ENCODE measurements around the gene C11orf86.

Gene C11orf86

DNA sequence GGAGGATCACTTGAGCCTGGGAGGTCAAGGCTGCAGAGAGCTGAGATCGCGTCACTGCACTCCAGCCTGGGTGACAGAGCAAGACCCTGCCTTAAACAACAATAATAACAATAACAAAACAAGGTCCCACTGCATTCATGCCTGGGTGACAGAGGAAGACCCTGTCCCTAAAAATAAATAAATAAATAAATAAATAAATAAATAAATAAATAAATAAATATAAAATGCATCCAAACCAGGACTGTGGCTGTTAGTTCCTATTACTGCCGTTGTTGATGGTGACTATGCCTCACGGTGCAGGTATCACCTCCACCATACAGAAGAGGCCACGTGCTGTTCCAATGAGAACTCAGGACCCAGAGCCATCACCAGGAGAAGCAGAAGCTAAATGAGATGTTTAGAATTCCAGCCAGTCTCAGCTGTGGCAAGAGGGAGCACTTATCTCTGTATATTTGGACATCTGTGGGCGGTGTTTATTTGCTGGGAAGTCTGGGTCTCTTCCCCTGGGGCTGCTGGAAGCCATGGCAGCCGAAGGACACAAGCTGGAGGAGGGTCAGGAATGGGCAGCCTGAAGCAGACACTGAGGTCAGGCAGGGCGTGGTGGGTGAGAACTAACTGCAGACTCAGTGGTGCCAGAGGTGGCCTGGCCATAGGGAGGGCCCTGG lies 21.6 kb downstream of the C11orf86 start:
- H3K27ac ChIP-seq (ENCODE audit: low read depth, low read length) = no peak overlapping the region

GRCh38 chr11:66999555-66999954 lies 24.5 kb downstream of the C11orf86 start:
- Histone ChIP-seq H3K9me2 (replicated peaks; ENCODE audit: control insufficient read depth, low read length) (no peaks in the 10 kb centered on the region), H3K9me3 (ENCODE audit: control insufficient read depth, insufficient read depth, low read length) (no peaks in the 10 kb centered on the region), H3K79me2 (ENCODE audit: control insufficient read depth, low read length) (no peaks in the 10 kb centered on the region), H3K4me1 (ENCODE audit: control insufficient read depth, low read length) (no peaks in the 10 kb centered on the region), H3K36me3 (ENCODE audit: control insufficient read depth, low read length) (no peaks in the 10 kb centered on the region), H4K20me1 (ENCODE audit: control insufficient read depth, insufficient read depth, low read depth, low read length) (no peaks in the 10 kb centered on the region), H3K27me3 (ENCODE audit: control insufficient read depth, low read length) (peaks cover 8% of the 10 kb centered on the region; the same call in 1 of the 2 replicates), H3K4me2 (ENCODE audit: low read length) (no peak overlapping the region), H3K4me3 (ENCODE audit: low read length) (no peak overlapping the region), H3K27ac (ENCODE audit: low read depth, low read length) (no peak overlapping the region), H3F3A (ENCODE audit: control insufficient read depth, insufficient read depth) (no peaks in the 10 kb centered on the region)
- TF ChIP-seq CTCF (IDR thresholded peaks at IDR 0.05; ENCODE audit: low read depth, low read length, poor library complexity, severe bottlenecking) = no peak

More for the DNA sequence above, 21.6 kb downstream of the C11orf86 start:
- no peaks in the 10 kb centered on the region for H3K36me3 ChIP-seq (ENCODE audit: control insufficient read depth, low read length)
- peaks cover 8% of the 10 kb centered on the region; the same call in 1 of the 2 replicates for H3K27me3 ChIP-seq (ENCODE audit: control insufficient read depth, low read length)
- TF ChIP-seq EZH2phosphoT487 (IDR thresholded peaks at IDR 0.05; ENCODE audit: borderline replicate concordance, low read length) = no peak
- no peak for TF ChIP-seq CTCF (IDR thresholded peaks at IDR 0.05; ENCODE audit: low read depth, low read length, poor library complexity, severe bottlenecking)
- no peak overlapping the region for H3K4me3 ChIP-seq (ENCODE audit: low read length)
- no peaks in the 10 kb centered on the region for H3K79me2 ChIP-seq (ENCODE audit: control insufficient read depth, low read length)
- H3K9me3 ChIP-seq (ENCODE audit: control insufficient read depth, insufficient read depth, low read length) = no peaks in the 10 kb centered on the region
- no peaks in the 10 kb centered on the region for H3K9me2 ChIP-seq (replicated peaks; ENCODE audit: control insufficient read depth, low read length)
- H4K20me1 ChIP-seq (ENCODE audit: control insufficient read depth, insufficient read depth, low read depth, low read length) = no peaks in the 10 kb centered on the region
- no peaks in the 10 kb centered on the region for H3F3A ChIP-seq (ENCODE audit: control insufficient read depth, insufficient read depth)
- H3K4me2 ChIP-seq (ENCODE audit: low read length) = no peak overlapping the region
- H3K4me1 ChIP-seq (ENCODE audit: control insufficient read depth, low read length) = no peaks in the 10 kb centered on the region

GRCh38 chr11:67001332-67001731 lies 26.2 kb downstream of the C11orf86 start:
- Histone ChIP-seq H3K27ac (ENCODE audit: low read depth, low read length) (no peak overlapping the region), H3K9me3 (ENCODE audit: control insufficient read depth, insufficient read depth, low read length) (no peaks in the 10 kb centered on the region), H3F3A (ENCODE audit: control insufficient read depth, insufficient read depth) (no peaks in the 10 kb centered on the region), H3K4me1 (ENCODE audit: control insufficient read depth, low read length) (peaks cover 1% of the 10 kb centered on the region), H3K27me3 (ENCODE audit: control insufficient read depth, low read length) (peaks cover 8% of the 10 kb centered on the region; the same call in 1 of the 2 replicates), H3K4me2 (ENCODE audit: low read length) (no peak overlapping the region), H3K79me2 (ENCODE audit: control insufficient read depth, low read length) (no peaks in the 10 kb centered on the region), H3K9me2 (replicated peaks; ENCODE audit: control insufficient read depth, low read length) (no peaks in the 10 kb centered on the region), H4K20me1 (ENCODE audit: control insufficient read depth, insufficient read depth, low read depth, low read length) (no peaks in the 10 kb centered on the region), H3K4me3 (ENCODE audit: low read length) (no peak overlapping the region), H3K36me3 (ENCODE audit: control insufficient read depth, low read length) (no peaks in the 10 kb centered on the region)
- no peak for TF ChIP-seq EZH2phosphoT487 (IDR thresholded peaks at IDR 0.05; ENCODE audit: borderline replicate concordance, low read length)
- TF ChIP-seq CTCF (IDR thresholded peaks at IDR 0.05; ENCODE audit: low read depth, low read length, poor library complexity, severe bottlenecking) = no peak
